Loucy (cell line): ENCODE results near the gene NCOA1.
"Not testable (repeated sequence)": the region's sequence is repeated elsewhere in the genome, so short reads cannot be mapped to it uniquely, and the experiment has no call there.

Experiments
- H2AFZ ChIP-seq: fragments of 200-600 bp; sonication (generic); 2 replicates; pipeline ENCODE4 v1.6.0; 2016; ENCODE audit warnings: antibody characterized with exemption, mild to moderate bottlenecking, low read length, moderate library complexity
- H3F3A ChIP-seq: fragments of 200-600 bp; 2 replicates; pipeline ENCODE4 v1.6.0; 2016; ENCODE audit warnings: antibody characterized with exemption, low read depth, mild to moderate bottlenecking
- H3K27me3 ChIP-seq: fragments of 200-600 bp; sonication (generic); 2 replicates; pipeline ENCODE4 v1.6.1; 2014; ENCODE audit warnings: low read length, mild to moderate bottlenecking; ENCODE audit not compliant: insufficient read depth, poor library complexity, severe bottlenecking
- H3K36me3 ChIP-seq: fragments of 200-600 bp; sonication (generic); 2 replicates; pipeline ENCODE4 v1.6.1; 2016; ENCODE audit warnings: low read length; ENCODE audit not compliant: insufficient read depth
- H3K4me1 ChIP-seq: fragments of 200-600 bp; sonication (generic); 2 replicates; pipeline ENCODE4 v1.5.1; 2014; ENCODE audit warnings: low read length, mild to moderate bottlenecking; ENCODE audit not compliant: insufficient read depth, poor library complexity, severe bottlenecking
- H3K4me2 ChIP-seq: fragments of 200-600 bp; sonication (generic); 2 replicates; pipeline ENCODE4 v1.6.0; 2014; ENCODE audit warnings: antibody characterized with exemption, low read length, low read depth, mild to moderate bottlenecking; ENCODE audit not compliant: poor library complexity, severe bottlenecking
- H3K4me3 ChIP-seq: fragments of 200-600 bp; sonication (generic); 2 replicates; pipeline ENCODE4 v1.5.1; 2014; ENCODE audit warnings: low read length, mild to moderate bottlenecking, mixed read lengths; ENCODE audit not compliant: poor library complexity, severe bottlenecking
- H3K79me2 ChIP-seq: fragments of 200-600 bp; sonication (generic); 2 replicates; pipeline ENCODE4 v1.6.1; 2014; ENCODE audit warnings: low read length; ENCODE audit not compliant: insufficient read depth
- H3K9ac ChIP-seq: fragments of 200-600 bp; sonication (generic); 2 replicates; pipeline ENCODE4 v1.6.0; 2014; ENCODE audit warnings: mild to moderate bottlenecking, low read depth, low read length, moderate library complexity; ENCODE audit not compliant: poor library complexity, severe bottlenecking
- H3K9me2 ChIP-seq: fragments of 200-600 bp; sonication (generic); replicated peaks from 2 replicates; pipeline ENCODE4 v1.6.1; 2016; ENCODE audit warnings: low read depth, low read length, mixed read lengths
- H3K9me3 ChIP-seq: fragments of 200-600 bp; sonication (generic); 2 replicates; pipeline ENCODE4 v1.6.1; 2014; ENCODE audit warnings: mild to moderate bottlenecking, antibody characterized with exemption, low read length, low read depth; ENCODE audit not compliant: insufficient read depth
- H4K20me1 ChIP-seq: fragments of 200-600 bp; sonication (generic); 2 replicates; pipeline ENCODE4 v1.6.0; 2014; ENCODE audit warnings: antibody characterized with exemption, low read length, mild to moderate bottlenecking; ENCODE audit not compliant: insufficient read depth, poor library complexity, severe bottlenecking
- CTCF ChIP-seq: fragments of 200-600 bp; sonication (generic); conservative IDR thresholded peaks from 2 replicates; pipeline ENCODE4 v1.5.1; 2014; ENCODE audit warnings: mild to moderate bottlenecking, antibody characterized with exemption, low read length
- EZH2phosphoT487 ChIP-seq: fragments of 200-600 bp; IDR thresholded peaks from 2 replicates; pipeline ENCODE4 v1.6.1; 2018; ENCODE audit warnings: antibody characterized with exemption, mild to moderate bottlenecking, moderate library complexity, borderline replicate concordance

The NCOA1 gene

DNA sequence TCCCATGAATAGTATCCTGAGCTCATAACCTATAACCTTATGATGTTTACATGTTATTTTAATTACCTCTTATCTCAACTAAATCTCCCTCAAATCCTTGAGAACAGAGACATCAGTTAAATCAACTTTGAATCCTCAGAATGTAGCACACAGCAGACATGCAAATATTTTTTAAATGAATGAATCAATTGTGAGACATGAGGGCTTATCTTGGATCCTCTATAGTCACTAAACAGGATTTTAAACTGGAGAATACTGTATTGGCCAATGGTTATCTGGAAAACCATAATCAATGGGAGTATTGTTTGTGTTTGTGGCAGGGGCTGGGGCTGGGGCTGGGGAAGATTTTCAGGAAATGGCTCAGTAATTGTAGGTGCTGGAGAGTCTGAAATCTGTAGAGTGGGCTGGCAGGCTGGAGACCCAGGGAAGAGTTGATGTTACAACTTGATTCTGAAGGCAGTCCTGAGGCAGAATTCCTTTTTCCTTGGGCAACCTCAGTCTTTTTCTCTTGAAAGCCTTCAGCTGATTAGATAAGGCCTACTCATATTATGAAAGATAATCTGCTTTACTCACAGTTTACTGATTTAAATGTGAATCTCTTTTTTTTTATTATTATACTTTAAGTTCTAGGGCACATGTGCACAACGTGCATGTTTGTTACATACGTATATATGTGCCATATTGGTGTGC lies 106.3 kb downstream of the NCOA1 start:
- H3K9ac ChIP-seq, result no peak overlapping the region
- H3K9me3 ChIP-seq, result no peaks in the 10 kb centered on the region
- no peaks in the 10 kb centered on the region for H3K4me1 ChIP-seq
- H3K27me3 ChIP-seq, result no peaks in the 10 kb centered on the region
- H3F3A ChIP-seq, result no peaks in the 10 kb centered on the region
- H3K9me2 ChIP-seq, result no peaks in the 10 kb centered on the region
- no peak overlapping the region for H3K4me3 ChIP-seq
- no peaks in the 10 kb centered on the region for H3K79me2 ChIP-seq
- H3K4me2 ChIP-seq, result no peak overlapping the region
- no peaks in the 10 kb centered on the region for H4K20me1 ChIP-seq
- H2AFZ ChIP-seq, result no peak overlapping the region
- TF ChIP-seq EZH2phosphoT487, result no peak
- no peak for TF ChIP-seq CTCF
- H3K36me3 ChIP-seq, result no peaks in the 10 kb centered on the region

DNA sequence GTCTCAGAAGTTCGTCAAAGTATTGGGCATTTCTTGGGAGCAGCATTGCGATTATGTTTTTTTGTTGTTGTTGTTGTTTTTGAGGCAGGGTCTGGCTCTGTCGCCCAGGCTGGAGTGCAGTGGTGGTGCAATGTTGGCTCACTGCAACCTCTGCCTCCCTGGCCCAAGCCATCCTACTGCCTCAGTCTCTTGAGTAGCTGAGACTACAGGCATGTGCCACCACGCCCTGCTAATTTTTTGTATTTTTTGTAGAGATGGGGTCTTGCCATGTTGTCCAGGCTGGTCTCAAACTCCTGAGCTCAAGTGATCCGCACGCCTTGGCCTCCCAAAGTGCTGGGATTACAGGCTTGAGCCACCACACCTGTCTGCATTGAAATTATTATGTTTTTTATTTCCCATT lies 109.1 kb downstream of the NCOA1 start:
- H2AFZ ChIP-seq, H3F3A ChIP-seq, H3K9me3 ChIP-seq, H4K20me1 ChIP-seq, H3K4me2 ChIP-seq, H3K4me3 ChIP-seq, H3K9me2 ChIP-seq, H3K36me3 ChIP-seq, H3K9ac ChIP-seq, H3K79me2 ChIP-seq, H3K27me3 ChIP-seq, H3K4me1 ChIP-seq: not testable (repeated sequence)

DNA sequence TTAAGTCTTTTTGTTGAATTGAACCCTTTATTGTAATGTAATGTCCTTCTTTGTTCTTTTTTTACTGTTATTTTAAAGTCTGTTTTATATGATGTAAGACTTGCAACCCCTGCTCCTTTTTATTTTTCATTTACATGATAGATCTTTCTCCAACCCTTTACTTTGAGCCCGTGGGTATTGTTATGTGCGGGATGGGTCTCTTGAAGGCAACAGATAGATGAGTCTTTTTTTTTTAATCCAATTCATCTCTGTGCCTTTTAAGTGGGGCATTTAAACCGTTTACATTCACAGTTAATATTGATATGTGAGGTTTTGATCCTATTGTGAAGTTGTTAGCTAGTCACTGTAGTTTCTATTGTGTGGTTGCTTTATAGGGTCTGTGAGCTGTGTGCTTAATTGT lies 120.6 kb downstream of the NCOA1 start:
- Histone ChIP-seq H2AFZ (no peak overlapping the region), H3K27me3 (no peaks in the 10 kb centered on the region), H3F3A (no peaks in the 10 kb centered on the region), H3K9me3 (no peaks in the 10 kb centered on the region), H4K20me1 (peaks cover 3% of the 10 kb centered on the region), H3K36me3 (no peaks in the 10 kb centered on the region), H3K4me1 (no peaks in the 10 kb centered on the region), H3K9ac (no peak overlapping the region), H3K9me2 (no peaks in the 10 kb centered on the region), H3K79me2 (peaks cover 28% of the 10 kb centered on the region), H3K4me2 (no peak overlapping the region), H3K4me3 (no peak overlapping the region)
- no peak for TF ChIP-seq CTCF
- TF ChIP-seq EZH2phosphoT487, result no peak

DNA sequence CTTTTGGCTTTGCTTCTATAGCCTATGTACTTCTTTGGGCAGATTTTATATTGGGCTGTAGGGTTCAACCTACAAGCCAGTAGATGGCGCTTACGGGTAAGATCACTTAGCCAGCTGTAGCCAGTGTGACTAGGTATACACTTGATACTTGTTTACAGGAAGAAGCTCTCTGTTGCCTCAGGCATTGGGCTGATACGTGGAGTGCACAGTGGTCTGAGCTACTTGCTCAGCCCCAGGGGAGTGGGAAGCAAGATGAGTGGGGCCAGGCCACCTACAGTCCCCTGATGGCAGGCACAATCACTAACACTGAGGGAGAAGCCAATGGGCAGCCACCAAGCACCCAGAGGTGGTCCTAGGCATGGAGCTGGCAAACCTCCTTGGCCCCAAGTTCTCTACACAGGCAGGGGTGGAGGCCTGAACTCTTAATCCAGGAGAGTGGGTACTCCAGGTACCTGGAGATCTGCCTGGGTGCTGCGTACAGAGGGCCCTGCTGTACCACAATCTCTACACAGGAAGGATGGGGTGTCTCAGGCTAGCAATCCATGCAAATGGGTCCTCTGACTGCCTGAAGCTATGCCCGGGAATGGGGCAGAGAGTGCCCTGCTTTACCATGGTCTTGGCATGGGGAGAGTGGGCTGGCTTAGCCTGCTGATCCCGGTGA lies 122.2 kb downstream of the NCOA1 start:
- Histone ChIP-seq H4K20me1 (peaks cover 3% of the 10 kb centered on the region), H3K9me3 (no peaks in the 10 kb centered on the region), H3K79me2 (peaks cover 28% of the 10 kb centered on the region), H3F3A (no peaks in the 10 kb centered on the region), H3K4me2 (no peak overlapping the region), H3K36me3 (no peaks in the 10 kb centered on the region), H3K9me2 (no peaks in the 10 kb centered on the region), H3K27me3 (no peaks in the 10 kb centered on the region), H2AFZ (no peak overlapping the region), H3K4me1 (no peaks in the 10 kb centered on the region), H3K4me3 (no peak overlapping the region), H3K9ac (no peak overlapping the region)
- no peak for TF ChIP-seq EZH2phosphoT487
- peak; percentile 86 for TF ChIP-seq CTCF
